ENCODE measurements around the gene SPAG16.

SPAG16 gene

GRCh38 chr2:213451542-213452239, 167.4 kb downstream of the SPAG16 start:
- in situ Hi-C loops (cut with HindIII; ENCODE audit: low sequenced_read_pairs), result no loop called here
- no peak overlapping the region for H3K4me3 ChIP-seq (ENCODE audit: low read depth, low read length)
- DNase-seq (ENCODE audit: low read depth, low spot score), result no peak
- no peak for TF ChIP-seq CTCF (IDR thresholded peaks at IDR 0.05; ENCODE audit: low read depth, low read length)

- no peak overlapping the region for H3K4me3 ChIP-seq (ENCODE audit: low read depth, low read length)
- TF ChIP-seq CTCF (IDR thresholded peaks at IDR 0.05; ENCODE audit: low read depth, low read length), result no peak
- DNase-seq (ENCODE audit: low read depth, low spot score), result no peak
- in situ Hi-C loops (cut with HindIII; ENCODE audit: low sequenced_read_pairs), result no loop called here
These were observed 171.2 kb downstream of the SPAG16 start for GRCh38 chr2:213455316-213456008.

GRCh38 chr2:213475433-213475832, 191.2 kb downstream of the SPAG16 start:
- TF ChIP-seq CTCF (IDR thresholded peaks at IDR 0.05; ENCODE audit: low read depth, low read length), result no peak
- in situ Hi-C loops (cut with HindIII; ENCODE audit: low sequenced_read_pairs), result no loop called here
- no peak overlapping the region for H3K4me3 ChIP-seq (ENCODE audit: low read depth, low read length)
- no peak for DNase-seq (ENCODE audit: low read depth, low spot score)

GRCh38 chr2:213476641-213477040, 192.4 kb downstream of the SPAG16 start:
- TF ChIP-seq CTCF (IDR thresholded peaks at IDR 0.05; ENCODE audit: low read depth, low read length), result no peak

GRCh38 chr2:213490087-213490486, 205.8 kb downstream of the SPAG16 start:
- in situ Hi-C loops (cut with HindIII; ENCODE audit: low sequenced_read_pairs), result no loop called here
- no peak for DNase-seq (ENCODE audit: low read depth, low spot score)
- no peak for TF ChIP-seq CTCF (IDR thresholded peaks at IDR 0.05; ENCODE audit: low read depth, low read length)
- no peak overlapping the region for H3K4me3 ChIP-seq (ENCODE audit: low read depth, low read length)

More at GRCh38 chr2:213476641-213477040, 192.4 kb downstream of the SPAG16 start:
- no peak overlapping the region for H3K4me3 ChIP-seq (ENCODE audit: low read depth, low read length)
- in situ Hi-C loops (cut with HindIII; ENCODE audit: low sequenced_read_pairs), result no loop called here
- DNase-seq (ENCODE audit: low read depth, low spot score), result no peak

- in situ Hi-C loops (cut with HindIII; ENCODE audit: low sequenced_read_pairs), result no loop called here
- no peak for DNase-seq (ENCODE audit: low read depth, low spot score)
- no peak for TF ChIP-seq CTCF (IDR thresholded peaks at IDR 0.05; ENCODE audit: low read depth, low read length)
- no peak overlapping the region for H3K4me3 ChIP-seq (ENCODE audit: low read depth, low read length)
These were observed 207.1 kb downstream of the SPAG16 start for GRCh38 chr2:213491376-213491775.
